Natural killer cell (primary cell): ENCODE measurements around the gene GALNT2. TPM values are rescaled to one million over a fixed set of nuclear protein-coding genes. Genes with fewer than 3 reads are reported as not detected.
A peak's percentile ranks its signal among the peaks of the same experiment; 100 is the strongest.

Experiments
- ATAC-seq, 3 donors: fragments of 150-1000 bp in 2 of 3; fragments of 200-7000 bp in 1 of 3; cut with Tn5 transposase; 1 replicate in 1 of 3; 2 replicates in 2 of 3; pipeline ENCODE4 v1.10.0; 2021; ENCODE audit warnings: mild to moderate bottlenecking in 2 of 3, moderate library complexity in 2 of 3
- DNase-seq, 2 donors: peaks; one replicate each; pipeline versions ENCODE4 v3.0.0 to v3.0.0-alpha.2; 2013 to 2021; ENCODE audit warnings: mixed read lengths in 1 of 2
- H3K27ac ChIP-seq: one replicate; pipeline ENCODE4 v1.5.1; 2013; ENCODE audit warnings: mild to moderate bottlenecking, low read length
- H3K27me3 ChIP-seq: one replicate; pipeline ENCODE4 v1.6.1; 2013; ENCODE audit warnings: low read length; ENCODE audit not compliant: control insufficient read depth, insufficient read depth
- H3K36me3 ChIP-seq: one replicate; pipeline ENCODE4 v1.6.1; 2013; ENCODE audit warnings: low read length; ENCODE audit not compliant: control insufficient read depth, insufficient read depth
- H3K4me1 ChIP-seq: one replicate; pipeline ENCODE4 v1.6.1; 2013; ENCODE audit warnings: low read length; ENCODE audit not compliant: control insufficient read depth, insufficient read depth
- H3K4me3 ChIP-seq: one replicate; pipeline ENCODE4 v1.5.1; 2013; ENCODE audit warnings: low read length
- H3K9me3 ChIP-seq: one replicate; pipeline ENCODE4 v1.6.1; 2013; ENCODE audit warnings: low read length; ENCODE audit not compliant: control insufficient read depth, insufficient read depth
- H3K27ac Mint-ChIP-seq, 2 donors: one replicate each; pipeline ENCODE4 v1.8.0; 2022; ENCODE audit warnings: mild to moderate bottlenecking in 2 of 2, mixed read lengths in 2 of 2, moderate library complexity in 1 of 2
- H3K27me3 Mint-ChIP-seq, 2 donors: one replicate each; pipeline ENCODE4 v1.8.0; 2022; ENCODE audit warnings: low read depth in 2 of 2, mixed read lengths in 2 of 2
- H3K36me3 Mint-ChIP-seq: one replicate; pipeline ENCODE4 v1.8.0; 2022; ENCODE audit warnings: mixed read lengths
- H3K4me1 Mint-ChIP-seq, 2 donors: one replicate each; pipeline ENCODE4 v1.8.0; 2022; ENCODE audit warnings: mixed read lengths in 2 of 2
- H3K4me3 Mint-ChIP-seq: one replicate; pipeline ENCODE4 v1.8.0; 2022; ENCODE audit warnings: mild to moderate bottlenecking, moderate library complexity, mixed read lengths
- H3K9me3 Mint-ChIP-seq, 2 donors: one replicate each; pipeline ENCODE4 v1.8.0; 2022; ENCODE audit warnings: mixed read lengths in 2 of 2
- CTCF ChIP-seq: fragments of 200-600 bp; IDR thresholded peaks from one replicate; pipeline ENCODE4 v1.8.0; 2022; ENCODE audit warnings: antibody characterized with exemption
- WGBS: methylation state at CpG from one replicate; pipeline ENCODE4 v1.1.7; 2013; ENCODE audit warnings: missing lambda C conversion rate; ENCODE audit not compliant: insufficient coverage; 5-methylcytosine and 5-hydroxymethylcytosine counted together
- intact Hi-C: fragments of 100-400 bp; cut with micrococcal nuclease; formaldehyde crosslinking; loops from one replicate; pipeline ENCODE4 v1.14.2; 2022
- total RNA-seq, 4 donors: library from RNA; stranded (reverse); fragments of 120-200 nt in 1 of 4; gene quantifications; one replicate each; pipeline versions ENCODE4 v1.2.3 to v1.2.4, GENCODE V29; 2013 to 2022

GALNT2 gene
- total RNA-seq, 3 donors from 2014 or later (not counting 1 experiment from before 2014, with no cell fraction given): 31.2 to 53.6 (median 47.3) TPM

- H3K4me3 ChIP-seq: peak overlapping the region; percentile 2
Measured at GRCh38 chr1:230149751-230150584, 82.9 kb downstream of the GALNT2 start.

GRCh38 chr1:230150615-230151014 lies 83.6 kb downstream of the GALNT2 start:
- intact Hi-C loops: no loop called here
- peaks cover 46% of the 10 kb centered on the region for H3K4me1 ChIP-seq
- Mint-ChIP-seq H3K27me3 (no peaks in the 10 kb centered on the region), H3K9me3 (no peaks in the 10 kb centered on the region), H3K4me3 (peak overlapping the region; percentile 81), H3K4me1 (peaks cover 60 to 61% of the 10 kb centered on the region in 2 donors), H3K27ac (peak overlapping the region; percentile 67 to 71), H3K36me3 (no peaks in the 10 kb centered on the region)
- H3K27me3 ChIP-seq: no peaks in the 10 kb centered on the region
- no peak for ATAC-seq
- WGBS: 77% methylated on average over 7 of the region's 7 CpGs
- H3K27ac ChIP-seq: peak overlapping the region; percentile 59
- TF ChIP-seq CTCF: no peak
- DNase-seq: no peak
- H3K4me3 ChIP-seq: no peak overlapping the region
- no peaks in the 10 kb centered on the region for H3K36me3 ChIP-seq
- no peaks in the 10 kb centered on the region for H3K9me3 ChIP-seq

More at GRCh38 chr1:230149751-230150584, 82.9 kb downstream of the GALNT2 start:
- Mint-ChIP-seq H3K27ac (peak overlapping the region; percentile 67 to 71), H3K27me3 (no peaks in the 10 kb centered on the region), H3K36me3 (no peaks in the 10 kb centered on the region), H3K4me3 (peak overlapping the region; percentile 81), H3K4me1 (peaks cover 62 to 65% of the 10 kb centered on the region in 2 donors), H3K9me3 (no peaks in the 10 kb centered on the region)
- Histone ChIP-seq H3K4me1 (peaks cover 53% of the 10 kb centered on the region), H3K36me3 (no peaks in the 10 kb centered on the region), H3K27ac (peak overlapping the region; percentile 59), H3K27me3 (no peaks in the 10 kb centered on the region), H3K9me3 (no peaks in the 10 kb centered on the region)
- intact Hi-C loops: no loop called here
- peak in 1 of 2 donors; percentile 16 for DNase-seq
- no peak for TF ChIP-seq CTCF
- peak; percentile 63 to 66 (median 64) for ATAC-seq
- WGBS: 23% methylated on average over 11 of the region's 15 CpGs

GRCh38 chr1:230151924-230152468 lies 85.0 kb downstream of the GALNT2 start:
- Histone ChIP-seq H3K27me3 (no peaks in the 10 kb centered on the region), H3K4me1 (peaks cover 33% of the 10 kb centered on the region), H3K27ac (no peak overlapping the region), H3K4me3 (no peak overlapping the region), H3K36me3 (no peaks in the 10 kb centered on the region), H3K9me3 (no peaks in the 10 kb centered on the region)
- 90% methylated on average over 7 of the region's 7 CpGs for whole genome bisulfite sequencing
- Mint-ChIP-seq H3K27me3 (no peaks in the 10 kb centered on the region), H3K4me3 (no peak overlapping the region), H3K9me3 (no peaks in the 10 kb centered on the region), H3K36me3 (no peaks in the 10 kb centered on the region), H3K27ac (no peak overlapping the region), H3K4me1 (peaks cover 58 to 59% of the 10 kb centered on the region in 2 donors)
- no peak for TF ChIP-seq CTCF
- ATAC-seq (no peak), DNase-seq (no peak)
- intact Hi-C loops: no loop called here
